ENCODE measurements around the gene PDE3A.

Gene PDE3A

DNA sequence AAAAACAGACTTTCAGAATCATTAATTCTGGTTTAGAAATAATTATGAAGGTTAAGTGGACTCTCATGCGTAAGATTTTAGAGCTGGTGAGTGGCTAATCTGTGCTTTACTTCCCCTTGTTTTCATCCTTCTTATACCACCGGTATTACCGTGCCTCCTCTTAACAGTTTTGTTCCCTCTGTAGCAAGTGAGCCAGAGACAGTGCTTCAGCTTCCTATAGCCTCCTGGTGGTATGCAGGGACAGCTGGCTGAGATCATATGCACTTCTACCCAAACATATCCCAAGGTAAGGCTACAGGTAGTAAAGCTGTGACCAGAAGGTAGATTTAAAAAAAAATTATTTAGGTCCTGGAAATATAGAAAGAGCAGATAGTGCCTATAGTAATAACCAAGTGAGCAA lies 55.2 kb downstream of the PDE3A start:
- no peak for DNase-seq (ENCODE audit: low read depth in 3 of 3)

DNA sequence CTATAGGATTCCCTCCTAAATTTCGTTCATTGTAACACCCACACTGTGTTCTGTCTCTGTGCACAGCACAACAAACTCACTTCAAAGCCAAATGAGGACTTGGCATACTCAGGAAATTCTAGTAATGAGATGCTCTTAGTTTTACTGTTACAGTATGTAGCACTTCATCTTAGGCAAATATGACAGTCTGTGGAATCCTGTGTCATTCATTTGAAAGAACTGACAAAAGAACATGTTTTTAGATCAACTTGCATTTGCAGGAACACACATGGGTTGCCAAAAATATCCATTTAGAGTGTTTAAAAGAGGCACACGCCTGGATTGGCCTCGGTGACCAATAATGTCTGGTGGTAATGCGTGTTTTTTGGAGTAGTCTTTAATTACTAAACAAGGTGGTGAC lies 56.5 kb downstream of the PDE3A start:
- no peak for DNase-seq (ENCODE audit: low read depth in 3 of 3)

DNA sequence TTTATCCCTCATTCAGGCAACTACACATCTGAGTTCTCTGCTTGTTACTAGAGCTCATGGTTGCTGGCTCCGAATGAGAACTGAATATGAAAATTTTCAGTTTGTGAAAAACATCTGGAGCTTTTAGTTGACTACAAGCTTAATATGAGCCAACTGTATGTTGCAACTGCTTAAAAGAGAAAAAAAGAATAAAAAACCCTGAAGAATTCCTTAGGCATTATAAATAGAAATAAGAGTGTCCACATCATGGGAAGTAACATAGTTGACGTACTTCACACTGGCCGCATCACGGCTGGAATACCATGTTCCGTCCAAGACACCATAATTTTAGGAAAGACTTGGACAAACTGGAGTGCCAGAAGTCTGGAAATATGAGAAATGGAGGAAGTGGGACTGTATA lies 57.9 kb downstream of the PDE3A start:
- no peak for DNase-seq (ENCODE audit: low read depth in 3 of 3)

DNA sequence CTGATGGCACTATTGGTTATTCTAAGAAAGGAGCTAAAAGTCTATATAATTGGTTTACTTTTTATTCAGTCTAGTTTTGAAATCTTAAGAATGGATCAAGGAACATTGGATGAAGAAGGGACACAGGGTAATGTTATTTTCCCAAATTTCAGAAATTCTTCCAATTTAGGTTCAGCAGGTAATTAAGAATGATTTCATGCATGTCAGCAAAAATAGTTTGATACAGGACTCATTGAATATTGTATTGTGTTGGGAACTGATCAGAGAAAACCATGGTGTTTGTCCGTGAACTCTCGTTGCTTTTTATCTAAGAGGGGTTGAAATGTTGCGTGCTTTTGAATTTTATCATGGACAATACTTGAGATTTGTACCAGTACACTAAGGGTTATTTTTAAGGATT lies 58.6 kb downstream of the PDE3A start:
- DNase-seq (ENCODE audit: low read depth in 3 of 3) = no peak

DNA sequence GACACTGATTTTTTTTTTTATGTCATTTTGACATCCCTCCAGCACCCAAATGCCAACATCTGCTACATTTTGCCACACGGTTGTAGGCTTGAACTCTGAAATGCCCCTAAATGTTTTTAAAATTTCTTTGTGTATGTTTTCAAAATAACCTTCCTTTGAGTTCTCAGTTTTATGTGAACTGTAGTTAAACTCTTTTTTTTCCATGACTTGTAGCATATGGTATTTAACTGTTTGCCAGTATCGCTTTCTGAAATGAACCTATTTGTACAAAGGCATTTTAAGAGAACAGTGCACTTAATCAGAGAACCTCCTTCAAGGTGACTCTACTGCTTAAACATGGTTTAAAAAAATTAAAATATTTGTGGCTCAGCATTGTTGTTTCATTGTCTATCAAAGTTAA lies 61.5 kb downstream of the PDE3A start:
- no peak for DNase-seq (ENCODE audit: low read depth in 3 of 3)

DNA sequence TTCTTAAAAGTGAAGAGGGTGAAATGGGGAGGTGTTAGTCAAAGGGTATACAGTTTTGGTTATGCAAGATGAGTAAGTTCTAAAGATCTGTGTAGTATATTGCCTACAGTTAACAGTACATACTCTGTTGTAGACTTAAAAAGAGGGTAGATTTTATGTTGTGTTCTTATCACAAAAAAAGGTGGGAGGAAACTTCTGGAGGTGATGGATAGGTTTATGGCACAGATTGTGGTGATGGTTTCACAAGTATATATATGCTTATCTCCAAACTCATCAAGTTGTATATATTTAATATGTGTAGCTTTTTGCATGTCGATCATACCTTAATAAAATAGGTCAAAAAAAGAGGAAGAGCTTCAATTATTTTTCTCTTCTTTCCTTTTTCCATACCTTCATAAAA lies 64.0 kb downstream of the PDE3A start:
- no peak for DNase-seq (ENCODE audit: low read depth in 3 of 3)

DNA sequence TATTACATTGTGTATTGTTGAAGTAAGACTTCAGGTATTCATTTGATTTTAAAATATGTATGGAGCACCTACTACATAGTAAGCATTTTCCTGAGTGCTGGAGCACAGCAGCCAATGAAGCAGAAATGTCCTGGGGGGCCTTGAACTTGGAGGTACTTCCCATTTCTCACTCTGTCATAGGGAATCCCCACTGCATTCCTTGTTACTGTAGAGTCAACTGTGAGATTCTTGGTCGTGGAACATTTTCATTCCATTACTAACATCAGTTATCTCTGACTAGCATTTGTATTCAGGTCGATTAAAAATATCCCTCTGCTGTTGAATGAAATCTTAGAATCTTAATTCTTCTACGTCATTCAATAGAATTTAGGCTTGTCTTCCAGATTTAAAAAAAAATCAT lies 66.7 kb downstream of the PDE3A start:
- DNase-seq (ENCODE audit: low read depth in 3 of 3) = no peak

DNA sequence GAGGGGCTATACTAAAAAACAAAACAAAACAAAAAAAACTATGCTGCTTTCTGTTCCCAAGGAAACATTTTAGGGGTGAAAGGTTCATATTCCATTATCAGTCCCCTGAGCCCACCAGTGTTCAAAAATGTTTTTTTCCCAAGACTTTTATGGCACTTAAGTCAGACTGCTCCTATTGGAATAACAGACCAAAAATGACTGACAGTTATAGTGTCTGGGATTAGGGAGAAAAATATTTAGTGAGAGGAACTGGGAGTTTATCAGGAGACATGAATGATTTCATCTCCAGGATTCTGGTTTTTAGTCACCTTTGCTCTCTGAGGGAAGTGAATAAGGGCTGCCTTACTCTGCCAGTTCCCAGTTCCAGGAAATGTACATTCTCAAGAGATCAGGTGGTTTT lies 68.0 kb downstream of the PDE3A start:
- no peak for DNase-seq (ENCODE audit: low read depth in 3 of 3)

DNA sequence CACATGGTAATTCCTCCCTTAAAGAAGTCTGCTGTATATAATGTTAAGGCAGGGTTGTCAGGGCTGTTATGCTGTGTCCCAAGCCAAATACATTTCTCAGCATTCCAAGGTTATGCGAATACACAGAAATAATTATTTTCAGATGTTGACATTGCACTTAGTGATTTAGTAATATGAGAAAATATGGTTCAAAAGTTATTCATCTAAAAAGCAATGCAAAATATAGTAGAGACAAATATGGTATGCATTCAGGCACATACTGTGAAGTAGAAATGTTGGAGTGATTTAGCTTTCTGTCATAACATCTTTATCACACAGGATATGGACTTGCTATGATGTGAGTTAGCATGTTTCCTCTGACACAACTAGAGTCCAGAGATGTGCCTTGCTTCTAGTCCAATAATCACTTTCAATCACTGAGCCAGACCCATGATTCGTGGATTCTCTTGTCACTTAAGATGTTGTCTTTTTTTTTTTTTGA lies 70.0 kb downstream of the PDE3A start:
- DNase-seq (ENCODE audit: low read depth in 3 of 3) = no peak

DNA sequence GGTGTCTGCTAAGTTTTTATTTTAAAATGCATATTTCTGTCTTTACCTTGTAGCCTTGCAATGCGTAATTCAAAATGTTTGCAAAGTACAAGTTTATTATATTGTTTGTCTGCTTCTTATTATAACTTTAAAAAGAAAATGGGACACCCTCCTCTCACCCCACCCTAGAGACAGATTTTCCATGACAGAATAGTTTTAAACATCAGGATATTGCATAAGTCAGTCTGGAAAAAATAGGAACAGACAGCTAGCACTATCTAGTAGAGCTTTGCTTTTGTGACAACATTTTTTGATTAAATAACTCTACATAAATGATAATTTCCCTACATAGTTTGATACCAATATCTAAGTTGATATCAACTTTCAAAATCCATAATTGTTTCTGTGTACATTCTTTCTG lies 71.3 kb downstream of the PDE3A start:
- DNase-seq (ENCODE audit: low read depth in 3 of 3) = no peak

DNA sequence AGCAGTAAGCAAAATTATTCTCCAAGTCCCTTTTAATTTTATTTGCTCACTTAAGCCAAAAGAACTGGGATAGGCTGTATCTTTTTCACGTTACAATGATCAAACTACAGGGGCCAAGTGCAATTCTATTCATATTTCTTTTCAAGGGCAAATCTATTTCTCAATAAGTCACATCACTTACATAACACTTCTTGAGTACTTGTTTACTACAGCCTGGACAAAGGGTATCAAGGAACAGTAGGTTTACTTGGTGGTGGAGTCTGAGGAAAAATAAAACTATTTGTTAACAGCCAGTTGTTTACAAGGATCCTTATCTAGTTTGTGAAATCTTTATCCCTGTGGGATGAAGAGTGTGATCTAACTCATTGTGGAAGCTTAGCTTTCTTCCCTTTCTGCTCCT lies 72.1 kb downstream of the PDE3A start:
- DNase-seq (ENCODE audit: low read depth in 3 of 3) = no peak

DNA sequence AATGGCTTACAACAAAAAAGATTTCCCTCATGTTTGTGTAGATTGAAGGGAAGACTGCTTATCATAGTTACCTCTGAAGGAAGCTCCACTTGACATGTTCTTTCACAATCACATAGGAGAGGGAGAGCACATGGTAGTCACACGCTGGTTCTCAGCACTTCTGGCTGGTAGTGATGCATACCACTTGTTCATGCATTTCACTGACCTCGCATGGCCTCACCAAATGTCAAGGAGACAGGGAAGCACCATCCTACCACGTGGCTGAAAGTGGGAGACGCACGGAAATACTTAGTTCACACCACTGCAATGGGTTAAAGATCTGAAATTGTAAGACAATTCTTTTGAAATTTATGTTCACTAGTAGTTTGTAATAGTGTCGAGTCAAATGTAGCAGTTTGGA lies 74.0 kb downstream of the PDE3A start:
- DNase-seq (ENCODE audit: low read depth in 3 of 3) = no peak

DNA sequence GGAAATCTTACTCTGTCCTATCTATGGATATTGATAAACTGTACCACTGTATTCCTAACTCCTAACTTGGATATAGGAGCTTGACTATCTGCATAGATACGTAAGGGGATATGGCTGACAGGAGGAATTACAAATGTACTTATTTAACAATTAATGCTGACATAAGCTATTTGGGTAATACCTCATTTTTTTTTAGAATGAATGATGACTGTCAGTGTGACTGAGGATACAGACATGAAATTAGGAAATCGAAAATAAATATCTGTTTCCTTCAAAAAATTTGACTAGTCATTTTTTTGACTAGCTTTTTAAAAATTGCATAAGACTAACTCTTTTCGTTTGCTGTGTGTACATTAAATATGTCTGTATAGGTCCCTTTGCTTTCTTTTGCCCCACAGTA lies 74.9 kb downstream of the PDE3A start:
- DNase-seq (ENCODE audit: low read depth in 3 of 3) = no peak

DNA sequence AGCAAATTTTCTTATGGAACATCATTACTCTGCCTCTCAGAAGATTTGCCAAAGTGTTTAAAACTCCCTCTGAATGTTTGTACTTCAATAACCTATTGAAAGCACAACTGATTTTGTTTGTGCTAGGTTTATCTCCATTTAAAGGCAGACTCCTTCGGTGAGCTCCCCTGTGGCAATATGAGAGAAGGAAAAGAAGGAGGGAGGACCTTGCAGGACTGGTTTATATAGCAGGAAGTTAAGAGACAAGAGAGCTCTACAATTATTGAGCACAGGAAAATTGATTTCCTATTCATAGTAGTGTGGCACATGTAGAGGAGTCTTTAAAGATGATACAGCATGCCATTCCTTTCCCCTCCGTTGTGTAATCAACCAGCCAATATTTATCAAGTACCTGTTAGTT lies 75.5 kb downstream of the PDE3A start:
- DNase-seq (ENCODE audit: low read depth in 3 of 3) = no peak

DNA sequence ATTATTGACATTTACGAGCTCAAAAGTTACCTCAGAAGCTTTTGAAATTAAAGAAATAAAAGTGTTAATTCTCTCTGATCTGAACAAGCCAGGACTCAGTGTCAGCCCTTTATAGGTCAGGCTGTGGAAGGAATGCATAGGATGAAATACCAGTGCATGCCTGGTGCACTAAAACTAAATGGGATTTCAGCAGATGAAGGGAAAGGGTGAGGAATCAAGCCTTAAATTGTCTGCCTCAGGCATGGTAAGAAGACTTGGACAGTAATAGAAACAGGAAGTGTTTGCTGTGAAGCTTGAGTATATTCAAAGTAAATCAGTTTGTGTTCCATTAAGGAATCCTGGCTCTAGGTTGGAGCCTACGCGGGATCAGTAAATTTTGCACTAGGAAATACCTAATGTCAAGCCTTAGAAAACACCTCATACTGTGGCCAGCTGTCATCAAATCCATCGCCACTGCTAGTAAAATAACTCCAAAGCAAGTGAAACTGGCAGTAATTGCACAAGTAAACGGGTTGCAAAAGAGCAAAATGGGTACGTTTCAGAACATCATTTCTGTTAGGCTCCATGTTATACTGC lies 76.3 kb downstream of the PDE3A start:
- DNase-seq (ENCODE audit: low read depth in 3 of 3) = no peak

DNA sequence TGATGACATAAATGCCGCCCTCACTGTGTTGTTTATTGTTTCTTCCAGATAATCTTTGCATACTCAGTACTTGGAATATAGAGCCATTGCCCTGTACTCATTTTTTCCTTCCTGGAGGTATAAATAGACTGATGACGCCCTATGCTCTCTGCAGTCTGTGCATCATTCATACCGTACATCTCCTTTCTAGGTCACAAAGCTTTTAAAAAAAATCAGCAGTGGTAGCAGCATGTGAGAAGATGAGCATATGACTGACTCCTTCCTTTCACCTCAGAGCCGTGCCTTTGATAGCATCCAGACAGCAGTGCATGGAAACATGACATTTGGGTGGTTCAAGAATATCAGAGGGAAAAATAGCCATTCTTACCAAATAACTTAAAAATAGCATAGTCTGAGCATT lies 77.3 kb downstream of the PDE3A start:
- no peak for DNase-seq (ENCODE audit: low read depth in 3 of 3)

DNA sequence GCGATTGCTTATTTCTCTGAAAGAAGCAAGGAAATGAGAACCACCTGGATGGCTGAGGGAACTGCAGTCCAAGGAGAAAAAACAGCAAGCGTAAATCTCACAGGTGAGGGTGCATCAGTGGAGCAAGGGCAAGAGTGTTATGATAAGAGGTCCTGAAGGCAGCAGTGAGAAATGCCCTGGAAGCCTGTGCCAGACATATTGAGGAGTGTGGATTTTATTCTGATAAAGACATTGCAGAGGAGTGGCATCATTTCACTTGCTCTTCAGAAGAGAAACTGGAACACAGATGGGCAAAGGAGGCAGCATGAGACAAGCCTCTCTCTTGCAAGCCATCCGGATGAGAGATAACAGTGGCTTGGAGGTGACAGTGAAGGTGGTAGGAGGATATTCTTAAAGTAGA lies 78.5 kb downstream of the PDE3A start:
- DNase-seq (ENCODE audit: low read depth in 3 of 3) = no peak

DNA sequence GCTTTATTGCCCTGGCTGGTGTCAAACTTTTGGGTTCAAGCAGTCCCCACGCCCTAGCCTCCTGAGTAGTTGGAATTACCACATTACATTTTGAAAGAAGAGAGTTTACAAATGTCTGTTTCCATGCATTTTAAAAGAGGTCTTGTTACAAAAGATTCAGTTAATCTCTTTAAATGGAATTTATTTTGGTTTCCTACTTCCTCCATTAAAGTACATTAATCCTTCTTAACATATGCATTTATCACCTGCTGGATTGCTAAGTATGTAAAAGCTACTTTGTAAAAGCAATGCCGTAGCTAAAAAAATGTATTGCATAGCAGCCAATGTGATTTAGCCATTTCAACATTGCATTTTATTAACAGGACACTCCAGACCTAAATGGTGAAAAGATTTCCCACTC lies 80.4 kb downstream of the PDE3A start:
- no peak for DNase-seq (ENCODE audit: low read depth in 3 of 3)

DNA sequence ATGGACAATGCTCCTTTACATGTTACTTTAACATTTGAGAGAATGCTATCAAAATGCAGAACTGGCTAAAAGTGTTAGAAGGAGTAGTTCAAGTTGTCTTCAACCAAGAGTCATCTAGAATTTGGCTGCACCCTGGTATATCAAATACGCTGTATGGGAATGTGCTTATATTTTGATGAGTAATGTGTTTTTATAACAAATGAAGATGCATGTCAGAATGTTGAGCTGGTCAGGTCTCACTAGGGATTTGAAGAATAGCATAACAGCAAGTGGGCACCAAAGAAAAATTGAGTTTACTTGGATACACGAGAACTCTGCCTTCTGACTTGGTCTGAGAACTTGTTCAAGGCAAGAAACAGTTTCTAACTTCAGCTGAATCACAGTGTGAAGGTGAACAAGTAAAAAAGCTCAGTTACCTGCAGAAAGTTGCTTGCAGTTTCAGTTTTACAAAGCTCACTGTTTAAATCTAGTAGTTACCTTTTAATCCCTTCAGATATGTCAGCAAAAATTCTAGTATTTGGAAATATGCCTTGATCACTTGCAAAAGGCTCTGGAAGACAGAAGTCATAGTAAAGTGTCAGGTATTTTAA lies 82.3 kb downstream of the PDE3A start:
- no peak for DNase-seq (ENCODE audit: low read depth in 3 of 3)

DNA sequence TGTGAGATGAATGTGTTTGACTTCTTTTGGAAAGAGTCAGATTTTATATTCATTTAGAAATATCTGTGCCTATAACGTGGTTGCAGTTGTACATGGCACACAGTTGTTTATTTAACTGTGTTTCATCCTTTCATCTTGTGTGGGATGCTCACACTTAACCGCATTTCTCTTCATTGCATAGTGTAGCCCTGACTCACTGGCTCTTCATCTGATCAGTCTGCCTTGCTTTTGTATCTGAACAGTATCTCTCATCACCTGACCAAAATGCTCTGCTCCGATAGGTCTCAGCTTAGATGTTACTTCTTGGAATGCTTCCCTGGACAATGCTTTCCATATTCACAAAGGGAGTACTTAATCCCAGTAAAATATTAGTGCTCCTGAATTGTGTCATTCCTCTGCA lies 83.4 kb downstream of the PDE3A start:
- no peak for DNase-seq (ENCODE audit: low read depth in 3 of 3)

DNA sequence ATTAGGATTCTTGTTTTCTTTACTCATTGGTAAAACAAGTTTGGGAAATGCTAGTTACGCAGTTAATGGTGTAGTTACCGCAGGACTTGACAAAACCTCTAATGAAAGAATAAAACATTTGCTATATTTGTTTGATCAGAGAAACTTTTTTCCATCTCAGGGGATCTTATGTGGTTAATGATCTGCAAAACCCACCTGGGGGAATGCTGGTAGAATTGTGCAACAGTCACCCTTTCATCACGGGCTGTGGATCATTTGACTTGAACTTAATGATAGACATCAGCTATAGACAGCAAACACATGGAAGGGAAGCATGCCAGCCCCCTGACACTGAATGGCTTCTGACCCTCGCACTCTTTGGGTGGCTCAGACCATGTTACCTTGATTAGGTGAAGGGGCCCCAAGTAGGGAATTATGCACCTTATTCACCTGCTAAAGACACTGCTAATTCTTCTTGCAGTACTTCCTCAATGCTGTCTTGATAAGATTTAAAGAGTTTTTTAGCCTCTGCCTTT lies 84.2 kb downstream of the PDE3A start:
- DNase-seq (ENCODE audit: low read depth in 3 of 3) = no peak

DNA sequence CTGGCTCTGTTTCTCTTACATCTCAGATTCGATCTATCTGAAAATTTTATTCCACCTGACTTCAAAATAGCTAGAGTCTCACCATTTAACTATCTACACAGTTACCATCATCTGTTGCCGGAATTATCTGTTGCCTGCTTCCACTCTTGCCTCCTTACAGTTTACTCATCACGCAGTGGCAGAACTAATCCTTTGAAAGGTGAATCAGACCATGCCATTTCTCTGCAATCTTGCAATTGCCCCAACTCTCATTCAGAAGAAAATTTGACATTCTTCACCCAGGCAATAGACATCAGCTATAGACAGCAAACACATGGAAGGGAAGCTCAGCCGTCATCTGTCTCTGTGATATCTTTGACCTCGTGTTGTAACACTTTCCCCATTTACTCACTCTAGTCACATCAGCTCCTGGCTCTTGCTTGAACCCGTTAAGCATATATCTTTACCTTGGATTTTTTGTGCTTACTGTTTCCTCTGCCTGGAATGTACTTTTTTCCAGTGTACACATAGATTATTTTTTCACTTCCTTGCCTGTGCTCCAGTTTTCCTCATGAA lies 85.5 kb downstream of the PDE3A start:
- DNase-seq (ENCODE audit: low read depth in 3 of 3) = no peak

DNA sequence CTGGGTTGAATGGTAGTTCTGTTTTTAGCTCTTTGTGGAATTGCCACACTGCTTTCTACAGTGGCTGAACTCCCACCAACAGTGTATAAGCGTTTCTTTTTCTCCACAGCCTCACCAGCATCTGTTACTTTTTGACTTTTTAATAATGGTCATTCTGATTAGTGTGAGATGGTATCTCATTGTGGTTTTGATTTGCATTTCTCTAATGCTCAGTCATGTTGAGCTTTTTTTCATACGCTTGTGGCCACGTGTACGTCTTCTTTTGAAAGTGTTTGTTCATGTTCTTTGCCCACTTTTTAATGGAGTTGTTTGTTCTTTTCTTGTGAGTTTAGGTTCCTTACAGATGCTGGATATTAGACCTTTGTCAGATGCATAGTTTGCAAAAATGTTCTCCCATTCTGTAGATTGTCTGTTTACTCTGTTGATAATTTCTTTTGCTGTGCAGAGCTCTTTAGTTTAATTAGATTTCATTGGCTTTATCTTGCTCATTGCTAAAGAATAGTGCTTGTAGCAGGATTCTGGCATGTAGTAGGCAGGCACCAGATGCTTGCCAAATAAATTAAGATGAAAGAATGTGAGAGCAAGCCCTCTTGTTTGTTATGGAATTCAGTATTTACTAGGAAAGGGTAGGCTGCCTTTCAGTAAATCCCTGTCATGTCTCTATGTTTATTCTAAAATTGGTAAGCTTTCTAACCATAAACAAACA lies 86.8 kb downstream of the PDE3A start:
- DNase-seq (ENCODE audit: low read depth in 3 of 3) = no peak

All from stimulated activated CD4-positive, alpha-beta T cell treated with anti-CD3 and anti-CD28 coated beads, TNF-alpha, amount 100 ng/mL, for 48 hours (primary cell).